HG03457 (cell line): Measurements from ENCODE around the gene TEX14.
"Not testable (repeated sequence)": the region's sequence is repeated elsewhere in the genome, so short reads cannot be mapped to it uniquely, and the experiment has no call there.

ENCODE experiments used
- ATAC-seq: cut with Tn5 transposase; IDR thresholded peaks from one replicate; pipeline ENCODE4 v1.9.1; 2021; ENCODE audit warnings: moderate number of reproducible peaks; ENCODE audit not compliant: unreplicated experiment

TEX14 gene

GRCh38 chr17:58605986-58606385, 85.9 kb downstream of the TEX14 start:
- ATAC-seq: no peak

- no peak for ATAC-seq
Measured at GRCh38 chr17:58605470-58605869, 86.4 kb downstream of the TEX14 start.

GRCh38 chr17:58601976-58602375, 89.9 kb downstream of the TEX14 start:
- no peak for ATAC-seq

GRCh38 chr17:58597371-58597770, 94.5 kb downstream of the TEX14 start:
- no peak for ATAC-seq

GRCh38 chr17:58595194-58595792, 96.6 kb downstream of the TEX14 start:
- ATAC-seq: no peak

GRCh38 chr17:58593123-58593522, 98.7 kb downstream of the TEX14 start:
- no peak for ATAC-seq

GRCh38 chr17:58591455-58591854, 100.4 kb downstream of the TEX14 start:
- ATAC-seq: no peak

- ATAC-seq: no peak
Measured at GRCh38 chr17:58590377-58590776, 101.5 kb downstream of the TEX14 start.

- ATAC-seq: no peak
Measured at GRCh38 chr17:58587713-58588117, 104.1 kb downstream of the TEX14 start.

GRCh38 chr17:58586009-58586644, 105.7 kb downstream of the TEX14 start:
- ATAC-seq: no peak

- ATAC-seq: no peak
Measured at GRCh38 chr17:58585554-58585953, 106.3 kb downstream of the TEX14 start.

GRCh38 chr17:58583486-58583885, 108.4 kb downstream of the TEX14 start:
- ATAC-seq: no peak

GRCh38 chr17:58582718-58583117, 109.1 kb downstream of the TEX14 start:
- not testable (repeated sequence) for ATAC-seq

GRCh38 chr17:58580671-58581070, 111.2 kb downstream of the TEX14 start:
- ATAC-seq: no peak

GRCh38 chr17:58577696-58578095, 114.1 kb downstream of the TEX14 start:
- no peak for ATAC-seq

- no peak for ATAC-seq
Measured at GRCh38 chr17:58576679-58577367, 115.0 kb downstream of the TEX14 start.

- no peak for ATAC-seq
Measured at GRCh38 chr17:58575511-58575910, 116.3 kb downstream of the TEX14 start.

GRCh38 chr17:58574025-58574424, 117.8 kb downstream of the TEX14 start:
- no peak for ATAC-seq

GRCh38 chr17:58572846-58573245, 119.0 kb downstream of the TEX14 start:
- ATAC-seq: no peak

- ATAC-seq: no peak
Measured at GRCh38 chr17:58570758-58571157, 121.1 kb downstream of the TEX14 start.

- no peak for ATAC-seq
Measured at GRCh38 chr17:58569196-58569595, 122.6 kb downstream of the TEX14 start.

- no peak for ATAC-seq
Measured at GRCh38 chr17:58568044-58568799, 123.6 kb downstream of the TEX14 start.
